SU-DHL-6 (cell line): ENCODE data around the gene THUMPD2.

Source experiments
- H2AFZ ChIP-seq: fragments of 200-600 bp; sonication (generic); 2 replicates; pipeline ENCODE4 v1.6.1; 2014; ENCODE audit warnings: low read depth, mild to moderate bottlenecking, moderate library complexity, mixed read lengths, antibody characterized with exemption, low read length; ENCODE audit not compliant: severe bottlenecking
- H3F3A ChIP-seq: fragments of 200-600 bp; shearing (Covaris generic); 2 replicates; pipeline ENCODE4 v1.6.0; 2016; ENCODE audit warnings: antibody characterized with exemption, mild to moderate bottlenecking; ENCODE audit not compliant: insufficient read depth
- H3K27ac ChIP-seq: fragments of 200-600 bp; sonication (generic); 2 replicates; pipeline ENCODE4 v1.5.1; 2016; ENCODE audit warnings: low read depth, mild to moderate bottlenecking, low read length, moderate library complexity, mixed read lengths
- H3K27me3 ChIP-seq: fragments of 200-600 bp; sonication (generic), shearing (Covaris generic); 2 replicates; pipeline ENCODE4 v1.6.0; 2014; ENCODE audit warnings: mild to moderate bottlenecking, low read length
- H3K36me3 ChIP-seq: fragments of 200-600 bp; sonication (generic); 2 replicates; pipeline ENCODE4 v1.6.1; 2014; ENCODE audit warnings: mild to moderate bottlenecking, low read length, mixed read lengths
- H3K4me2 ChIP-seq: fragments of 300-600, 200-600 bp; shearing (Covaris generic), sonication (generic); 2 replicates; pipeline ENCODE4 v1.6.0; 2014; ENCODE audit warnings: low read length, low read depth, mild to moderate bottlenecking; ENCODE audit not compliant: poor library complexity, severe bottlenecking
- H3K4me3 ChIP-seq: fragments of 200-600 bp; sonication (generic); 2 replicates; pipeline ENCODE4 v1.5.1; 2014; ENCODE audit warnings: antibody characterized with exemption, low read length, mild to moderate bottlenecking, mixed read lengths; ENCODE audit not compliant: insufficient read depth, poor library complexity, severe bottlenecking
- H3K79me2 ChIP-seq: fragments of 200-600 bp; sonication (generic); 2 replicates; pipeline ENCODE4 v1.6.1; 2014; ENCODE audit warnings: mild to moderate bottlenecking, low read length, moderate library complexity; ENCODE audit not compliant: insufficient read depth
- H3K9ac ChIP-seq: fragments of 200-600 bp; sonication (generic); 2 replicates; pipeline ENCODE4 v1.7.0; 2014; ENCODE audit warnings: mild to moderate bottlenecking, low read length
- H3K9me2 ChIP-seq: fragments of 200-600 bp; sonication (generic); replicated peaks from 2 replicates; pipeline ENCODE4 v1.6.1; 2014; ENCODE audit warnings: low read length; ENCODE audit not compliant: insufficient read depth
- H3K9me3 ChIP-seq: fragments of 200-600 bp; sonication (generic); 2 replicates; pipeline ENCODE4 v1.6.1; 2014; ENCODE audit warnings: low read length, mixed read lengths; ENCODE audit not compliant: insufficient read depth
- H4K20me1 ChIP-seq: fragments of 200-600 bp; sonication (generic); 2 replicates; pipeline ENCODE4 v1.6.1; 2014; ENCODE audit warnings: low read depth, mild to moderate bottlenecking, antibody characterized with exemption, low read length, moderate library complexity, mixed read lengths
- EZH2phosphoT487 ChIP-seq: fragments of 200-600 bp; sonication (generic), shearing (Covaris generic); conservative IDR thresholded peaks from 2 replicates; pipeline ENCODE4 v1.6.1; 2018; ENCODE audit warnings: mild to moderate bottlenecking, antibody characterized with exemption, low read length, moderate library complexity, mixed read lengths
- TF ChIP-seq, protein P1 (sequence below): fragments of 200-600 bp; sonication (generic); IDR thresholded peaks from one replicate; pipeline ENCODE4 v1.5.1; 2017; ENCODE audit warnings: antibody characterized with exemption, mild to moderate bottlenecking, low read length, moderate library complexity; ENCODE audit not compliant: insufficient read depth, poor library complexity, severe bottlenecking

Gene THUMPD2

DNA sequence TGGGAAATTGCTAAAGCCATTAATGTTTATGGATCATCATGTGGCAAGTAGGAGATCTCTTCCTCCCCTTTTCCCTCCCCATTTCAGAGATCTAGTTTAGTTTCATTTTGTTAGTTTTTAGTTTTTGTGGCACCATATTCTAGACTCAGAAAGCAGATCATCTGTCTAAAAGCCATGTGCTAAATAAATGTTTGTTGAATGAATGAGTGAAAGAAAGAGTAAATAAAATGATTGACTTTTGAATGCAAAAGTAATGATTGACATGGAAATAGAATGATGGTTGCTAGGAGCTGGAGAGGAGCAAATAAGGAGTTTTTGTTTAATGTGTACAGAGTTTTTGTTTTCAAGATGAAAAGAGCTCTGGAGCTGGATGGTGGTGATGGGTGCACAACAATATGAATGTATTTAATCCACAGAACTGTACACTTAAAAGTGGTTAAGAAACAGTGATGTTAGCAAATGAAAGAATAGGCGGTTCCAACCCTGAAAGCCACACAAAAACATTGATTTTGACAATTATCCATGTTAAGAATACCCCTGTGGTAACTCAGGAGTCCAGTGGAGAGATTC lies 89.7 kb downstream of the THUMPD2 start:
- Histone ChIP-seq H3K9me3 (no peaks in the 10 kb centered on the region), H2AFZ (no peak overlapping the region), H3K36me3 (no peaks in the 10 kb centered on the region), H3K4me2 (no peak overlapping the region), H3K27ac (no peak overlapping the region), H3K4me3 (no peak overlapping the region), H3K79me2 (no peaks in the 10 kb centered on the region), H4K20me1 (no peaks in the 10 kb centered on the region), H3K9me2 (no peaks in the 10 kb centered on the region), H3K27me3 (no peaks in the 10 kb centered on the region), H3K9ac (no peak overlapping the region), H3F3A (no peaks in the 10 kb centered on the region)
- TF ChIP-seq, protein P1, sequence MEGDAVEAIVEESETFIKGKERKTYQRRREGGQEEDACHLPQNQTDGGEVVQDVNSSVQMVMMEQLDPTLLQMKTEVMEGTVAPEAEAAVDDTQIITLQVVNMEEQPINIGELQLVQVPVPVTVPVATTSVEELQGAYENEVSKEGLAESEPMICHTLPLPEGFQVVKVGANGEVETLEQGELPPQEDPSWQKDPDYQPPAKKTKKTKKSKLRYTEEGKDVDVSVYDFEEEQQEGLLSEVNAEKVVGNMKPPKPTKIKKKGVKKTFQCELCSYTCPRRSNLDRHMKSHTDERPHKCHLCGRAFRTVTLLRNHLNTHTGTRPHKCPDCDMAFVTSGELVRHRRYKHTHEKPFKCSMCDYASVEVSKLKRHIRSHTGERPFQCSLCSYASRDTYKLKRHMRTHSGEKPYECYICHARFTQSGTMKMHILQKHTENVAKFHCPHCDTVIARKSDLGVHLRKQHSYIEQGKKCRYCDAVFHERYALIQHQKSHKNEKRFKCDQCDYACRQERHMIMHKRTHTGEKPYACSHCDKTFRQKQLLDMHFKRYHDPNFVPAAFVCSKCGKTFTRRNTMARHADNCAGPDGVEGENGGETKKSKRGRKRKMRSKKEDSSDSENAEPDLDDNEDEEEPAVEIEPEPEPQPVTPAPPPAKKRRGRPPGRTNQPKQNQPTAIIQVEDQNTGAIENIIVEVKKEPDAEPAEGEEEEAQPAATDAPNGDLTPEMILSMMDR: no peak
- no peak for TF ChIP-seq EZH2phosphoT487

DNA sequence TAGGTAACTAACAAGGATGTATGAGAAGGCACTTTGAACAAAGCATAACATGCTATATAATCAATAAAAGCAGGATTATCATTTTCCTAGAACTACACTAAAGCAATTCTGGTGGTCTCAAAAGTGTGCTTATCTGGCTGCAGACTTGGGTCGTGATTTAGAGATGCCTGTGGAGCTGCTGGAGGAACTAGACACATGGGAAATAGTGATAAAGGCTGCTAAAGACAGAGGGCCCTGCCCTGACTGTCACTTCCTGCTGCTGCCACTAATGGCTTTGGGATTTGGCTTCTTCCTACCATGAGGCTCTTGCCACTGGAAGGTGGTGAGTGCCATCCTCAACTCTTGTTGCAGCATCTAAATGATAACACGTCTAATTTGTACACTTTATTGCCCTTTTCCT lies 90.9 kb downstream of the THUMPD2 start:
- no peaks in the 10 kb centered on the region for H3K79me2 ChIP-seq
- no peak overlapping the region for H2AFZ ChIP-seq
- H3K9ac ChIP-seq: no peak overlapping the region
- no peaks in the 10 kb centered on the region for H3K9me3 ChIP-seq
- TF ChIP-seq, protein P1: no peak
- TF ChIP-seq EZH2phosphoT487: no peak
- H3F3A ChIP-seq: no peaks in the 10 kb centered on the region
- H3K9me2 ChIP-seq: no peaks in the 10 kb centered on the region
- no peak overlapping the region for H3K4me3 ChIP-seq
- no peaks in the 10 kb centered on the region for H4K20me1 ChIP-seq
- no peak overlapping the region for H3K4me2 ChIP-seq
- no peak overlapping the region for H3K27ac ChIP-seq
- no peaks in the 10 kb centered on the region for H3K27me3 ChIP-seq
- no peaks in the 10 kb centered on the region for H3K36me3 ChIP-seq

DNA sequence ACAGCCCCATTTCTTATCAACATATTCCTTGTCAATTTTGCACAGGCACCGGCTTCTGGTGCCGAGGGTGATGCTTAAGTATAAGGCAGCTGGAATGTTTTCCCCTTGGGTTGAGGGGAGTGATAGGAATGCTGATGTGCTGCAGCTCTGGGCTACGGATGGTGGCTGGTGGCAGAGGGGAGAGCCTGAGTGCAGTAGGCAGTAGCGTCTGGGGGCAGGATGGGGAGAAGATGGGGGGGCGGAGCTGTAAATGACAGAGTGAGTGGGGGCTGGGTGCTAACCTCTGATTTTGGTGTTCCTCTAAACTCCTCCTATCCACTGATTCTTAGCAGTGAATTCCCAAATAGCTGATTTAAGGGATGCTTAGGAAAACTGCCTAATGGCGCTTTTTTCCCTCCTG lies 92.6 kb downstream of the THUMPD2 start:
- Histone ChIP-seq H3K4me2 (no peak overlapping the region), H3K9ac (no peak overlapping the region)
- TF ChIP-seq, protein P1: no peak
- TF ChIP-seq EZH2phosphoT487: no peak

More for the DNA sequence above, 92.6 kb downstream of the THUMPD2 start:
- H3K79me2 ChIP-seq: no peaks in the 10 kb centered on the region
- no peaks in the 10 kb centered on the region for H3K9me2 ChIP-seq
- no peak overlapping the region for H3K27ac ChIP-seq
- H3K27me3 ChIP-seq: no peaks in the 10 kb centered on the region
- no peaks in the 10 kb centered on the region for H4K20me1 ChIP-seq
- no peaks in the 10 kb centered on the region for H3F3A ChIP-seq
- no peaks in the 10 kb centered on the region for H3K9me3 ChIP-seq
- no peak overlapping the region for H3K4me3 ChIP-seq
- H3K36me3 ChIP-seq: no peaks in the 10 kb centered on the region
- H2AFZ ChIP-seq: no peak overlapping the region
